Measurements from ENCODE around the gene ATP8B3. TPM values are rescaled to one million over a fixed set of nuclear protein-coding genes. Genes with fewer than 3 reads are reported as not detected.

The ATP8B3 gene
- total RNA-seq, 1 donor from 2014 or later: 28.5 TPM

GRCh38 chr19:1850809-1851653 lies 39.0 kb upstream of the ATP8B3 start:
- intact Hi-C loops (cut with micrococcal nuclease): no loop called here

DNA sequence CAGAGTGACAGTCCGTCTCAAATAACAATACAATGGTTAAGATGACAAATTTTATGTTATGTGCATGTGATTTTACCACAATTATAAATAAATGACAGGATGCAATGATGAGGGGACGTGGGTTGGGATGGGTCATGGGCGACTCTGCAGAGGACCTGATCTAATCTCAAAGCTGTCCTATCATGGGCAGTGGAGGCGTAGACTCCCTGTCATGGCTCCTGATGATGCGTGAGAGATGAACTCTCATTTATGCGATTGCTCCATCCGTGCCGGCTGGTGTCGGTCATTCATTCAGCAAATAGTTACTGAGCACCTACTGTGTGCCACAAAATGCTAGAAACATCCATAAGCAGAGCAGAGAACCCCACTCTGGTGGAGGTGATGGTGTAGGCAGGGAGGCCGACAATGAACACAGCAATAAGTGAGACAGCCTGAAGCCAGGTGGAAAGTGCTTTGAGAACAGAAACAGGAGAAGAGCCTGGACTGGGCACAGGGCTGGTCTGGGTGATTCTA lies 37.9 kb upstream of the ATP8B3 start:
- intact Hi-C loops (cut with micrococcal nuclease): no loop called here

DNA sequence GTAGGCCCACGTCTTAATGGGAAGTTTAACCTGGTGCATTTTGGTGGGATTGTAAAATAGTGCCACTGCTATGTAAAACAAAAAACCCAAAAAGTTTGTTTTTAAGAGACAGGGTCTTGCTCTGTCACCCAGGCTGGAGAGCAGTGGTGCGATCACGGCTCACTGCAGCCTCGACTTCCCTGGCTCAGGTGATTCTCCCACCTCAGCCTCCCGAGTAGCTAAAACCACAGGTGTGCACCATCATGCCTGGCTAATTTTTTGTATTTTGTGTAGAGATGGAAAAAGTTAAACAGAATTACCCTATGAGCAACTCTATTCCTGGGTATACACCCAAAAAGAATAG lies 37.0 kb upstream of the ATP8B3 start:
- intact Hi-C loops (cut with micrococcal nuclease): no loop called here

- intact Hi-C loops (cut with micrococcal nuclease): loop anchor here (1.0 kb wide), 1 partner anchor 36 kb away; the partner anchor contains the start of gene ATP8B3
Observed at GRCh38 chr19:1848399-1849131, 36.5 kb upstream of the ATP8B3 start, which contains the start of gene REXO1. Gene REXO1, minus strand, starts transcription at chr19:1848483. Its CDS starts 125 bp downstream, at chr19:1848358.

DNA sequence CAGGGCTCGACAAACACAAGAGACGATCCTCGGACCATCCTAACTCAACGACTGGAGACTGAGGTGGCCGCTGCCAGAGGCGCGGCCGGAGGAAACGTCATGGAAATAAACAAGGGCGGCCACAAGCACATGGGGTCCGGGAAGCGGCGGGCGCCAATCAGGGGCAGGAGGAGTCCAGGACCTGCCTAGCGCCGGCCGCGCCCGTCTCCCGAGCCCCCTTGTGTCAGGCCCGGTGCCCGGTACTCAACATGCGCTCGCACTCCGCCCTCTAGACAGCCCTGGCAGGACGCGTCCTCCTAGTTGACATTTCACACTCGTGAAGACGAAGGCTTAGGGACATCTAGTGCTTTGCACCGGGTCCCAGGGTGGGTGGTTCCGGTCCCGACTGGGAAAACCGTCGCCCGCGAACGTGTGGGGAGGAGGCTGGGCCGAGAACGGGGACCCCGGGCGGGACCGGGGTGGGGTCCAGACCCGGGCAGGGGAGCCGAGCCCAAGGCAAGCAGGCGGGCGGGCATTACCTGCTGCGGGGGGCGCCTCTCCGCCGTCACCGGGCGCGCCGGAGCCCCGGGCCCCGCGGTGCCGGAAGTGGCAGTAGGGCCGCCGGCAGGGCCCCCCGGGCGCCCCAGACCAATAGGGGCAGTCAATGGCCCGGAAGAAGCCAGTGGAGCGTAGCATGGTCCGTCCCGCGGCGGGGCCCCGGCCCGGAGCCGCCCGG lies 35.8 kb upstream of the ATP8B3 start:
- intact Hi-C loops (cut with micrococcal nuclease): loop anchor here (1.0 kb wide), 1 partner anchor 36 kb away; the partner anchor contains the start of gene ATP8B3

GRCh38 chr19:1847348-1847683 lies 35.2 kb upstream of the ATP8B3 start:
- intact Hi-C loops (cut with micrococcal nuclease): no loop called here

DNA sequence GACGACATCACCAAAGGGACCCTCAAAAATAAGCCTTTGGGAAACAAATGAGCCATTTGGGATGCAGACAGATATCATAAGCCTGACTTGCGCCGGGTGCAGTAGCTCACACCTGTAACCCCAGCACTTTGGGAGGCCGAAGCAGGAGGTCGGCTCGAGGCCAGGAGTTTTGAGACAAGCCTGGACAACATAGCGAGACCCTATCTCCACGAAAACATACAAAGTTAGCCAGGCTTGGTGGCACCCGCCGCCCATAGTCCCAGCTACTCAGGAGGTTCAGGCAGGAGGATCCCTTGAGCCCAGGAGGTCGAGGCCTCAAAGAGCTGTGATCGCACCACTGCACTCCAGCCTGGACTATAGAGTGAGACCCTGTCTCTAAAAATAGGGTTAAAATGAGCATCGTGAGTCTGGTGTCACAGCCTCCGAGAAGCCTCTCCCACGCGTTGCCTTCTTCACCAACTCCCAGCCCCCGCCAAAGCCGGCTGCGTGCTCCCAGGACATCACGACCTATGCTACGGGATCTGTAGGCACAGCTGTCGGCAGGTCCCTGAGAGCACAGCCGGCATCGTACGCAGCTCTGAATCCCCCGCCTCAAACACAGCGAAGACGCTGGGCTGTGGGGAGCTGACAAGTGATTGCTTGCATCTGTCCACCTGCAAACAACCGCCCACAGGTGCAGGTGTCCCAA lies 34.6 kb upstream of the ATP8B3 start:
- intact Hi-C loops (cut with micrococcal nuclease): no loop called here

GRCh38 chr19:1845642-1846041 lies 33.6 kb upstream of the ATP8B3 start:
- intact Hi-C loops (cut with micrococcal nuclease): no loop called here

- intact Hi-C loops (cut with micrococcal nuclease): no loop called here
Observed at GRCh38 chr19:1845125-1845515, 33.0 kb upstream of the ATP8B3 start.

GRCh38 chr19:1844513-1845124 lies 32.5 kb upstream of the ATP8B3 start:
- intact Hi-C loops (cut with micrococcal nuclease): no loop called here

GRCh38 chr19:1843646-1844394 lies 31.7 kb upstream of the ATP8B3 start:
- intact Hi-C loops (cut with micrococcal nuclease): no loop called here

DNA sequence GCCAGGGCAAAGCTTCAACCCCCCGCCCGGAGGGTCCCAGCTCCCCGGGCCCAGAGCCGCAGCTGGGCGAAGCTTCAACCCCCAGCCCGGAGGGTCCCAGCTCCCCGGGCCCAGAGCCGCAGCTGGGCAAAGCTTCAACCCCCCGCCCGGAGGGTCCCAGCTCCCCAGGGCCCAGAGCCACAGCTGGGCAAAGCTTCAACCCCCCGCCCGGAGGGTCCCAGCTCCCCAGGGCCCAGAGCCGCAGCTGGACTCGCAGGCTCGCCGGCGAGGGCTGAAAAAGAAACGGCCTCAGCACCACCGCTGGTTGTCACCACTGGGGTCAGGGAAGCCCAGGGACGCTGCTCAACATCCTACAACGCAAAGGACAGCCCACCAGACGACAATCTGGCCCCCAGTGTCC lies 31.0 kb upstream of the ATP8B3 start:
- intact Hi-C loops (cut with micrococcal nuclease): no loop called here

- intact Hi-C loops (cut with micrococcal nuclease): no loop called here
Observed at GRCh38 chr19:1841209-1841924, 29.3 kb upstream of the ATP8B3 start.

GRCh38 chr19:1840541-1841115 lies 28.6 kb upstream of the ATP8B3 start:
- intact Hi-C loops (cut with micrococcal nuclease): no loop called here

GRCh38 chr19:1839658-1840540 lies 27.8 kb upstream of the ATP8B3 start:
- intact Hi-C loops (cut with micrococcal nuclease): no loop called here

DNA sequence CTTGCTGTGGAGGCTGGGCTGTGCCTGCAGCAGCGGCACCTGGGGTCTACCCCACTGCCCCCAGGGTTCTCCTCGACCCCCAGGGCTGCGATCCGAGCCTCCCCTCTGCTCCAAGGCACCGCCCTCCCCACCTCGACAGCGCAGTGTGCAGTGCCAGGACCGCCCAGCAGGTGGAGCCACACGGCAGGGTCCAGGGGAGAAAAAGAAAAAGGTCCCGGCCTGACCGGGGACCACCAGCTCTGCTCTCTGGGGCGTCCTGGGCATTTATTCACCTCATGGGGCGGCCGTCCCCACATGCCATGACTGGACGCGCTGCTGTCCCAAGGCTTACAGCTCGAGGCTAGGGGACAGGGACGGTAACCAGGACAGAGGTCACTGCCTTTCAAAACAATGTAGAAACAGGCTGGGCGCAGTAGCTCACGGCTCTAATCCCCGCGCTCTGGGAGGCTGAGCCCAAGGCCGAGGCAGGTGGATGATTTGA lies 25.6 kb upstream of the ATP8B3 start:
- intact Hi-C loops (cut with micrococcal nuclease): no loop called here

- intact Hi-C loops (cut with micrococcal nuclease): no loop called here
Observed at GRCh38 chr19:1837222-1837565, 25.1 kb upstream of the ATP8B3 start.

Data from T-helper 2 cell treated with Interferon-gamma antibody and Interleukin-4, amounts not matched to agents 100 ng/mL and 5 ng/mL, for 36 hours (primary cell).